CD4-positive, alpha-beta T cell treated with Interleukin-15 for 1 hour (primary cell): ENCODE data around the gene SFMBT2.

Experiments
- DNase-seq: peaks from one replicate; pipeline ENCODE4 v3.0.0-alpha.2; 2020

The SFMBT2 gene

DNA sequence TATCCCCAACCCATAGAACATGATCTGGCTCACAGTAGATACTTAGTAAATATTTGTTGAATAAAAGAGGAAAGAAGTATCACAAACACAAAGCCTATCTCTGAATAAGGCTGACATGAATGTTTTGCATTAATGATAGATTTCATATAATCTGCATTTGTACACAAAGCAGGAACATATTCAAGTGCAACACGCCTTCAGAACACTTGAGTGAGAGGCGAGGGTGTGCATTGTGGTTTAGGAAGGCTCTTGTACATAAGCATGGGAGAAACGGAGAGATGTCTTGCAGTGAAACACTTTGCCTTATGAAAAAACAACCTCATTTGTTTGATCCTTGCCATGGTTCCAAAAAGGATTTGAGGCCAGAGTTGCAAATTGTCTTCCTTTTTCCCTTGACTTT is 14.1 kb upstream of the SFMBT2 start:
- DNase-seq, result no peak

DNA sequence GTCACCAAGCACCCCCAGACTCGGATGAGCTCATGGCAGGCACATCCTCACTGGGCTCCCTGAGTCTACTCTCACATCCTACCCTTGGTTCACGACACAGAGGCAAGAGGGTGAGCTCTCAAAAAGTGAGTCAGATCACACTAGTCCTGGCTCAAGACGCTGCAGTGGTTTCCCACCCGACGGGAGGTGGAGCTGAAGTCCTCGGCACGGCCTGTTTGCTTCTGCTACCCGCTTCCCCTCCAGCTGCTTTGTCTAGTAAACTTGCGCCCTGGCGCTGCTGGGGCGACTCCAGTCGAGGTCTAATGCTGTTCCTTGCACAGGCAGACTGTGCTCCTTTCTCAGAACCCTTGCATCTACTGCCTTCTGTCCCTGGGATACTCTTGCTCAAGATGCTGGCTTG is 13.5 kb upstream of the SFMBT2 start:
- DNase-seq, result no peak

DNA sequence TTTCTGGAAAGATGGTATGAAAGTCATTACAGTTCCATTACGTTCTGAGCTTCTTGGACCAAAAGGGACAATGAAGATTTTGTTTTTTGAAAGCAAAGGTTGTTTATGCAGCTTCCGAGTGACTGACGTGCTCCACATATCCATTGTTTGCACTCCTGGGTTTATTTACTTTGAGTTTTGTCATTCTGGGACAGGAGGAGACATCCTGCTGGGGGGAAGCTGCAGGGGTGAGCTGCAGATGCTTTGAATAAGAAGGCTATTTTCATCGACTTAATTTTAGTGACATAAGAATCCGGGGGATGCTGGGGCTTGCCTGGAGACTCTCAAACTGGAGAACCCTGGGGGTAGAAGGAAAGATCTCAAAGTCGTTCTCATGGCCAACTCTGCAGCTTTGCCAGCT is 12.7 kb upstream of the SFMBT2 start:
- DNase-seq, result no peak

DNA sequence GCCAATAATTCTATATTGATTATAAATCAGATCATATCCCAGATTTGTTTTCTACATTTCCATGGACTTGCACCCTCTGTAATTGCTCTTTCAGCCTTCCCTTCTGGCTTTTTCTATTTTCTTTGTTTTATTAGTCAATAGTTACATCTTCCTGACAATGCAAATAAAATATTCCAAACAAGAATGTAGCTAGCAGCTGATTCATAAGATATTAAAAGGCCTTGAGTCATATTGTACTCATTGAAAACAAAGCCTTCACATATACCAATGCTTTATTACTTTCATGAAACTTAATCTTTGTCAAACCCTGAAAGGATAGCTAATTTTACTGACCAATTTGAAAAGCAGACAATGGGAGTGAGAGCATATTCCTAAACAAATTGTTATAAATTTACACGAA is 10.7 kb upstream of the SFMBT2 start:
- DNase-seq, result no peak

GRCh38 chr10:7419998-7420397 is 9.2 kb upstream of the SFMBT2 start:
- DNase-seq, result no peak

- no peak for DNase-seq
These were observed 7.0 kb upstream of the SFMBT2 start for GRCh38 chr10:7417807-7418206.

GRCh38 chr10:7417103-7417623 is 6.3 kb upstream of the SFMBT2 start:
- DNase-seq, result no peak

DNA sequence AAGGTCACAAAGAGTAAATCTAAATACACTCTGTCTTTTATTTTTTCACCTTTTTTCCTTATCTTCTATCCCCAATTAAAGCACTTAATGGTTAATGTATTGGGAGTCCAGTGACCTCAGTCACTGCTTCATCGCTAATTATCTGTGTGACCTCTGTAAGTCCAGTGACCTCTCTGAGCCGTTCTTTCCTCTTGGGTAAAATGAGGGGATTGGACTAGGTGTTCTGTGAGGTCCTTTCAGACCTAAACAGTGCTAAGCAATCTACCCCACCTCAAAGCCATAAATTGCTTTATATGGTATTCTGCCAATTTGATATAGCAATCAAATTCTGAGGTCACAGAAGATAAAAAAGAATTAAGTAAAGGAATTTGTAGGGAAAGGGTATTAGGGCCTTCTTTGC is 3.9 kb upstream of the SFMBT2 start:
- DNase-seq, result no peak

DNA sequence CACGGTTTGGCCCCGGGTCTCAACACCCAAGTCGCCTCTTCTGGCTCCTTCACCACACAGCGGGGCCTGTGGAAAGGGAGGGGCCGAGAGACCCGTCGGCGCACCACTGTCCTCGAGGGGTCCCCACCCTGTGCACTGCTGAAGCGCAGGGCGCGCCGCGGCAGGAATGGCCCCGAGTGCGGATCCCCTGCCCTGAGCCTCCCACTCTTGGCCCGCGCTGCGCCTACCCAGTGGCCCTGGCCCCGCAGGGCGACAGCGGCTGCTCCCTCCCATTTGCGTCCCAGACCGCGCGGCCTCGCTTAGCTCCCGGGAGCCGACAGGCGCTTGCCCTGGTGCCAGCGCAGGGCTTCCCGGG is 2.1 kb upstream of the SFMBT2 start:
- DNase-seq, result no peak

DNA sequence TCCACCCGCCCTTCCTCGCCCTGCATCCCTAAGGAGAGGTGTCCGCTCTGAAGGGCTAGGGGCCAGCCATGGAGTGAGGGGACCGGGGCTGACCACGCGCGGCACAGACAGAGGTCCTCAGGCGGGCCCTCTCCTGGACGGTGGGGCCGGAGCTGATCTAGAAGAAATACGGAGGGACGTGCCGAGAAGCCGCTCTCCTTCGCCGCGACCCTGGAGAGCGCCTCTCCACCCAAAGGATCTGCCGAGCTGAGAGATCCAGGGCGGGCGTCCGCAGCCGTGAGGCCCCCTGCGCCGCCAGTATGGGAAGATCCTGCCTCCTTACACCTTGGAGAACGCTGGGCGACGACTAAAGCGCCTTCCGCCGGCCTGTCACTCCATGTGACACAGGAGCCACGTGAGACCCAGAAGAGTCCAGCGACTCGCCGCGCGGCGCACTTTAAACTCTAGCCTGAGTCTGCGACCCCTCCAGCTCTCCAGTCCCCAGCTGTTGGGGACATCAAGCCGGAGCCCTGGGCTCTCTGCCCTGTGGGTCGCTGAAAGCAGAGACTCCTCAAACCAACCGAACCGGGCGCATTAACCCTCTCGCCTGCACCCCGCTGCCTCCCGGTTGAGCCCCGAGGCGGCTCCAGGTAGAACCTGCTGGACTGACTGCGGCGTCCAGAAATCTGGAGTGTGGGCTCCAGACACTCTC is 1.5 kb upstream of the SFMBT2 start:
- DNase-seq, result peak; percentile 16

GRCh38 chr10:7411671-7412128 is 866 bp upstream of the SFMBT2 start:
- DNase-seq, result no peak

GRCh38 chr10:7410301-7410861 is 453 bp downstream of the SFMBT2 start:
- DNase-seq, result peak; percentile 18

- no peak for DNase-seq
These were observed 1.1 kb downstream of the SFMBT2 start for GRCh38 chr10:7409732-7410168.

- peak; percentile 50 for DNase-seq
These were observed 1.6 kb downstream of the SFMBT2 start for GRCh38 chr10:7409045-7409731.

- peak; percentile 42 for DNase-seq
These were observed 2.4 kb downstream of the SFMBT2 start for GRCh38 chr10:7408291-7409044.

DNA sequence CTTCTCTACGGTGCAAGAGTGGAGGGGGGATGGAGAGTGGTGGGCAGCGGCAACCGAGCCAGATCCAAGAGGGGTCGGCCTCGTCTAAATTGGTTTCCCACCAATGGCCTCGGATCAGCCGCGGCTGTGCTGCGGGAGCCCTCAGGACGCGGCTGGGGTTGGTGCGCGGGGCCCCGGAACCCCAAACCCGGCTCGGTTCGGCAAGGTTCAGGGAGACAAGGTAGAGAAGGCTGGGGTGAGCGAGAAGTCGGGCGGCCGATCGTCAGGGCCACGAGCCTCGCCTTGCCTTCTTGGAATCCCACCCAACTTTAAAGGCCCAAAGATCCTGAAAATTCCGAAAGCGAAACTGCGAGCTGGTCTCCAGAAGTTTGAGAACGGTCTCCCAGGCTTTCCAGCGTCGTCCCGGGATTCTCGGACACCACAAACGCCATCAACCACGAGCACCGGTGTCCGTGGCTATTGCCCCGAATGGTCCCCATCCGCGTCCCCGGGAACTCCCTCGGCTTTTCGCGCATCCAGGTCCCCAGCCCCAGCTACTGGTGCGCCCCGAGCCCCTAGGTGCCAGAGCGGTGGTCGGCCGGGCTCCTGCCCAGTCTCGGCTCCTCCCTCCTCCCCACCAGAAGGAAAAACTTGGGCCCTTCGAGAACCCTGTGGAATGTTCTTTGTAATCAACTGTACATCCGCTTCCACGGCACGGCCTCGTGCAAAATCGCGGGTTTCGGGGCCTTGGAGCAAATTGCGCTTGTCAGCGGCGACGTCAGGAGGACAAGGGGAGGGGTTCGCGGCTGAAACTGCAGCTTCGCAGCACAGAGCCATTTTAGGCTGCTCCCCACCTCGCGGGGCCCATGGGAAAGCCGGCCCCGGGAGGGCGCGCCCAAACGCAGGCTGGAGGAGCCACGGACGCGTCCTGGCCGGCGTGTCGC is 3.2 kb downstream of the SFMBT2 start:
- DNase-seq, result peak; percentile 60

- DNase-seq, result no peak
These were observed 4.0 kb downstream of the SFMBT2 start for GRCh38 chr10:7406712-7407333.

- DNase-seq, result no peak
These were observed 5.2 kb downstream of the SFMBT2 start for GRCh38 chr10:7405637-7406036.

DNA sequence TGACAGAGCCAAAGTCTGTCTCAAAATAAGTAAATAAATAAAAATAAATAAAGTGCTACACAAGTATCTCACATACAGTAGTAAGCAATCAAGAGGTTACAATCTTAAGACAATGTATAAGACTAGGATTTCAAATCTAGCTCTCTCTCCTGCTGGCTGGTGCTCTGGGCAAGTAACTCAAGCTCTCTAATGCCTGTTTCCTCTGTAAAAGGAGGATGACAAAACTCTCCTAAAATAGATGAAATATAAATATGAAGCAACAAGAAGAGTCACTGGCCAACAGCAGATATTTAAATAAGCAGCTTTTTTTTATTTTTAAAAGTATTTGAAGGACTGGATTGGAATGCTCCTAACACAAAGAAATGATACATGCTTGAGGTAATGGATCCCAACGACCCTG is 7.2 kb downstream of the SFMBT2 start:
- no peak for DNase-seq

DNA sequence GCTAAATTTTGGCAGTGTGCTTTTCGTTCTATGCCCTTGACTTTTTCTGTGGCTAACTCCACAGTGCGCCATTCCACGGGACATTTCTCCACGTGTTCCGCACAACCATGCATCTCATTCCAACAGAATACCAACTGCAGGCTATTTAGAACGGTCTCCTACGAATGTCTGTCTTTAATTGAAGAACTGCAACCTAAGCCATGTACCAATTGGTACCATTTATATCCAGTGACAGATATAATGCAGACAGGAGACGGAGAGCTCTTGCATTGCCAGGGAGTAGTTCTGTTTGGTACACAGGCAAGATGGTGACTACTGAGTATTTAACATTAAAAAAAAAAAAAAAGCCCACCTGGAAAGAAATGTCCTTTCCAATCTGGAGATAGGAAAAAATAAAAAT is 9.1 kb downstream of the SFMBT2 start:
- DNase-seq, result no peak

GRCh38 chr10:7401156-7401555 is 9.7 kb downstream of the SFMBT2 start:
- no peak for DNase-seq
